Calu3 (cell line): Measurements from ENCODE around the gene DDR2. TPM values are rescaled to one million over a fixed set of nuclear protein-coding genes. Genes with fewer than 3 reads are reported as not detected.

Experiments
- BruUV-seq: library from RNA; stranded (reverse); fragments of 400-500 nt; replicated peaks from 2 replicates; lab custom pipeline; 2021; lab: Mats Ljungman, UMichigan
- CTCF ChIA-PET: fragments of 300-600 bp; sonication (Branson Sonifier 250); formaldehyde crosslinking; loops from one replicate; lab custom pipeline; 2022; ENCODE audit warnings: antibody characterized with exemption; lab: Charles Lee
- DNase-seq: peaks from one replicate; pipeline ENCODE4 v3.0.0; 2022
- H3K27ac Mint-ChIP-seq: one replicate; pipeline ENCODE4 v1.8.0; 2022; ENCODE audit warnings: mixed read lengths; ENCODE audit not compliant: unreplicated experiment
- H3K27me3 Mint-ChIP-seq: one replicate; pipeline ENCODE4 v1.8.0; 2022; ENCODE audit warnings: mixed read lengths; ENCODE audit not compliant: unreplicated experiment
- H3K36me3 Mint-ChIP-seq: one replicate; pipeline ENCODE4 v1.8.0; 2022; ENCODE audit warnings: mild to moderate bottlenecking, moderate library complexity, mixed read lengths; ENCODE audit not compliant: insufficient read depth, unreplicated experiment
- H3K4me1 Mint-ChIP-seq: one replicate; pipeline ENCODE4 v1.8.0; 2022; ENCODE audit warnings: mild to moderate bottlenecking, low read depth, mixed read lengths; ENCODE audit not compliant: unreplicated experiment
- H3K4me3 Mint-ChIP-seq: one replicate; pipeline ENCODE4 v1.8.0; 2022; ENCODE audit warnings: mild to moderate bottlenecking, low read depth, moderate library complexity, mixed read lengths; ENCODE audit not compliant: unreplicated experiment
- H3K9me3 Mint-ChIP-seq: one replicate; pipeline ENCODE4 v1.8.0; 2022; ENCODE audit warnings: low read depth, mixed read lengths; ENCODE audit not compliant: unreplicated experiment
- CTCF ChIP-seq: fragments of 200-600 bp; IDR thresholded peaks from one replicate; pipeline ENCODE4 v1.8.0; 2022; ENCODE audit warnings: antibody characterized with exemption; ENCODE audit not compliant: unreplicated experiment
- intact Hi-C: fragments of 100-400 bp; cut with micrococcal nuclease; formaldehyde crosslinking; loops from one replicate; pipeline ENCODE4 v1.10.0; 2022; ENCODE audit not compliant: unreplicated experiment
- total RNA-seq: library from RNA; stranded (reverse); gene quantifications from 2 replicates; pipeline ENCODE4 v1.2.3, GENCODE V29; 2022

The DDR2 gene
- total RNA-seq, 1 experiment from 2014 or later: 0.80 TPM

- H3K27me3 Mint-ChIP-seq: peaks cover 27% of the 10 kb centered on the region
- peaks cover 8% of the 10 kb centered on the region for H3K9me3 Mint-ChIP-seq
- no peak for TF ChIP-seq CTCF
- intact Hi-C loops: no loop called here
- DNase-seq: no peak
- H3K4me1 Mint-ChIP-seq: no peaks in the 10 kb centered on the region
- no peak overlapping the region for H3K27ac Mint-ChIP-seq
- BruUV-seq: no TSS peak
- CTCF ChIA-PET: interaction anchor here (0.7 kb wide), 1 partner anchor 96 kb away, joined by 3 read pairs; no protein-coding TSS in a partner anchor
- no peaks in the 10 kb centered on the region for H3K36me3 Mint-ChIP-seq
- H3K4me3 Mint-ChIP-seq: no peak overlapping the region
Measured at GRCh38 chr1:162835157-162835899, 203.1 kb downstream of the DDR2 start.

Other genes with a start within 250 kb of the DDR2 start
- gene SH2D1B, start 220.3 kb upstream of the DDR2 start, total RNA-seq: not detected in 2 replicates
- gene UHMK1, start 134.6 kb upstream of the DDR2 start, total RNA-seq: 87.8 and 98.1 TPM in 2 replicates
- 40.8 and 47.2 TPM in 2 replicates for gene UAP1, start 70.7 kb upstream of the DDR2 start, total RNA-seq
- gene HSD17B7, start 158.2 kb downstream of the DDR2 start, total RNA-seq: 50.6 and 59.3 TPM in 2 replicates
- gene CCDC190, start 228.7 kb downstream of the DDR2 start, total RNA-seq: not detected in 2 replicates